ENCODE data around the gene ABLIM1.
A peak's percentile ranks its signal among the peaks of the same experiment; 100 is the strongest.

Gene ABLIM1

GRCh38 chr10:114437473-114438292 is 220.4 kb downstream of the ABLIM1 start:
- DNase-seq = peak; percentile 5

GRCh38 chr10:114436941-114437340 is 221.1 kb downstream of the ABLIM1 start:
- DNase-seq = no peak

- DNase-seq = no peak
These were observed 225.4 kb downstream of the ABLIM1 start for GRCh38 chr10:114432566-114433093.

- no peak for DNase-seq
These were observed 226.5 kb downstream of the ABLIM1 start for GRCh38 chr10:114431414-114432135.

GRCh38 chr10:114430688-114431413 is 227.2 kb downstream of the ABLIM1 start:
- no peak for DNase-seq

- DNase-seq = no peak
These were observed 228.3 kb downstream of the ABLIM1 start for GRCh38 chr10:114429581-114430335.

- no peak for DNase-seq
These were observed 230.8 kb downstream of the ABLIM1 start for GRCh38 chr10:114427124-114427852.

- no peak for DNase-seq
These were observed 231.6 kb downstream of the ABLIM1 start for GRCh38 chr10:114426476-114426875.

- no peak for DNase-seq
These were observed 237.1 kb downstream of the ABLIM1 start for GRCh38 chr10:114420811-114421485.

- no peak for DNase-seq
These were observed 240.0 kb downstream of the ABLIM1 start for GRCh38 chr10:114418109-114418508.

- DNase-seq = peak; percentile 40
These were observed 244.9 kb downstream of the ABLIM1 start for GRCh38 chr10:114412907-114413797.

- no peak for DNase-seq
These were observed 249.1 kb downstream of the ABLIM1 start for GRCh38 chr10:114408968-114409444.

- DNase-seq = no peak
These were observed 249.7 kb downstream of the ABLIM1 start for GRCh38 chr10:114408112-114408967.

GRCh38 chr10:114406455-114406854 is 251.6 kb downstream of the ABLIM1 start:
- DNase-seq = no peak

GRCh38 chr10:114405011-114405350 is 253.1 kb downstream of the ABLIM1 start:
- DNase-seq = no peak

GRCh38 chr10:114404171-114405010 is 253.7 kb downstream of the ABLIM1 start, which contains the start of gene AFAP1L2:
TSS of gene AFAP1L2 (minus strand) at chr10:114404502. CDS start at chr10:114404455, 47 bp downstream.
- DNase-seq = no peak

- DNase-seq = no peak
These were observed 254.4 kb downstream of the ABLIM1 start for GRCh38 chr10:114403541-114404161.
